Stimulated activated CD8-positive, alpha-beta memory T cell treated with anti-CD3 and anti-CD28 coated beads, Interleukin-12 subunit alpha, Interleukin-12 subunit beta, amount 100 ng/mL, for 1 hour (primary cell): Measurements from ENCODE around the gene PARK7.
A peak's percentile ranks its signal among the peaks of the same experiment; 100 is the strongest.
"Not testable (repeated sequence)": the region's sequence is repeated elsewhere in the genome, so short reads cannot be mapped to it uniquely, and the experiment has no call there.

Experiments used
- DNase-seq: peaks from one replicate; pipeline ENCODE4 v3.0.0-alpha.2; 2020; ENCODE audit warnings: low read depth

The PARK7 gene

GRCh38 chr1:7961216-7962013 is at the start of gene PARK7:
Gene PARK7 (plus strand): TSS chr1:7961711. CDS start chr1:7962786, 1,075 bp downstream.
- peak; percentile 100 for DNase-seq

- DNase-seq, result no peak
These were observed 49.4 kb upstream of the PARK7 start for GRCh38 chr1:7912145-7912544.

GRCh38 chr1:7912743-7913557 is 48.6 kb upstream of the PARK7 start:
- no peak for DNase-seq

- DNase-seq, result peak; percentile 47
These were observed 45.5 kb upstream of the PARK7 start for GRCh38 chr1:7915826-7916500.

GRCh38 chr1:7916501-7916830 is 45.0 kb upstream of the PARK7 start:
- DNase-seq, result no peak

- DNase-seq, result not testable (repeated sequence)
These were observed 43.5 kb upstream of the PARK7 start for GRCh38 chr1:7917971-7918370.

GRCh38 chr1:7919880-7920279 is 41.6 kb upstream of the PARK7 start:
- no peak for DNase-seq

- DNase-seq, result no peak
These were observed 39.7 kb upstream of the PARK7 start for GRCh38 chr1:7921796-7922195.

- DNase-seq, result no peak
These were observed 39.2 kb upstream of the PARK7 start for GRCh38 chr1:7922301-7922700.

GRCh38 chr1:7927061-7927460 is 34.5 kb upstream of the PARK7 start:
- DNase-seq, result not testable (repeated sequence)

GRCh38 chr1:7928247-7928646 is 33.3 kb upstream of the PARK7 start:
- DNase-seq, result no peak

- DNase-seq, result no peak
These were observed 31.9 kb upstream of the PARK7 start for GRCh38 chr1:7929637-7930036.

GRCh38 chr1:7930645-7931445 is 30.7 kb upstream of the PARK7 start:
- no peak for DNase-seq

- DNase-seq, result no peak
These were observed 30.1 kb upstream of the PARK7 start for GRCh38 chr1:7931446-7931812.

GRCh38 chr1:7932524-7933138 is 28.9 kb upstream of the PARK7 start:
- no peak for DNase-seq

GRCh38 chr1:7938070-7938469 is 23.4 kb upstream of the PARK7 start:
- no peak for DNase-seq

- DNase-seq, result no peak
These were observed 21.5 kb upstream of the PARK7 start for GRCh38 chr1:7940034-7940433.

- peak; percentile 58 for DNase-seq
These were observed 20.6 kb upstream of the PARK7 start, which contains the start of gene TNFRSF9 for GRCh38 chr1:7940745-7941436. Gene TNFRSF9 (minus strand): TSS chr1:7940839. CDS start chr1:7939994, 845 bp downstream.

- no peak for DNase-seq
These were observed 20.1 kb upstream of the PARK7 start for GRCh38 chr1:7941437-7941793.

GRCh38 chr1:7942214-7942921 is 19.1 kb upstream of the PARK7 start:
- DNase-seq, result peak; percentile 25
